GM12878 (cell line): ENCODE measurements around the gene SBK2. TPM values are rescaled to one million over a fixed set of nuclear protein-coding genes. Genes with fewer than 3 reads are reported as not detected.

ENCODE experiments used
- ATAC-seq: fragments of 200-7000 bp; cut with Tn5 transposase; 3 replicates; pipeline ENCODE4 v1.9.1; 2020; ENCODE audit warnings: mild to moderate bottlenecking, moderate library complexity
- BruUV-seq: library from RNA; stranded (reverse); fragments of 400-500 nt; replicated peaks from 2 replicates; lab custom pipeline; 2021; lab: Mats Ljungman, UMichigan
- CTCF ChIA-PET: fragments of 300-600 bp; sonication (Branson Sonifier 250); formaldehyde crosslinking; extraction: SDS; loops from one replicate; lab custom pipeline; 2021; ENCODE audit warnings: inconsistent platforms; lab: Yijun Ruan, JAX
- POLR2A ChIA-PET: fragments of 350-600 bp; formaldehyde crosslinking; extraction: SDS; loops from one replicate; lab custom pipeline; 2021; ENCODE audit warnings: inconsistent platforms; lab: Charles Lee
- RAD21 ChIA-PET: fragments of 300-600 bp; sonication (Branson Sonifier 250); formaldehyde crosslinking; loops from one replicate; lab custom pipeline; 2023; ENCODE audit warnings: antibody characterized with exemption; ENCODE audit not compliant: unreplicated experiment; lab: Charles Lee
- SMC1A ChIA-PET: fragments of 300-600 bp; sonication (Branson Sonifier 250); formaldehyde crosslinking; loops from one replicate; lab custom pipeline; 2023; ENCODE audit not compliant: unreplicated experiment, uncharacterized antibody; lab: Charles Lee
- DNase-seq: peaks from one replicate; pipeline ENCODE4 v3.0.0-alpha.2; 2011; ENCODE audit warnings: low read depth, low spot score
- FAIRE-seq: peaks from 3 replicates; lab custom pipeline; 2011; peaks lifted over from hg19 to GRCh38; lab: Jason Lieb, UNC
- H2AFZ ChIP-seq: 2 replicates; pipeline ENCODE4 v1.6.0; 2011; ENCODE audit warnings: low read depth, low read length, control low read depth; ENCODE audit not compliant: control insufficient read depth
- H3K27ac ChIP-seq: 2 replicates; pipeline ENCODE4 v1.5.1; 2011; ENCODE audit warnings: control low read depth; ENCODE audit not compliant: control insufficient read depth, insufficient read depth
- H3K27me3 ChIP-seq, 2 experiments: replicated peaks in 1 of 2; 2 replicates each; pipeline versions ENCODE4 v1.6.0 to v1.6.1; 2011; ENCODE audit warnings: low read length in 1 of 2; ENCODE audit not compliant: control insufficient read depth in 2 of 2, insufficient read depth in 2 of 2
- H3K36me3 ChIP-seq, 2 experiments: 2 replicates each; pipeline ENCODE4 v1.5.1; 2011; ENCODE audit warnings: low read length in 1 of 2; ENCODE audit not compliant: control insufficient read depth in 2 of 2, insufficient read depth in 2 of 2
- H3K4me1 ChIP-seq: 2 replicates; pipeline ENCODE4 v1.6.1; 2011; ENCODE audit warnings: mild to moderate bottlenecking, low read length, moderate library complexity, mixed read lengths; ENCODE audit not compliant: control insufficient read depth, insufficient read depth
- H3K4me2 ChIP-seq: 2 replicates; pipeline ENCODE4 v1.6.0; 2011; ENCODE audit warnings: control low read depth; ENCODE audit not compliant: control insufficient read depth, insufficient read depth
- H3K4me3 ChIP-seq: fragments of 200-600 bp; sonication (generic); 2 replicates; pipeline ENCODE4 v1.5.1; 2016
- H3K79me2 ChIP-seq: 2 replicates; pipeline ENCODE4 v1.6.0; 2011; ENCODE audit warnings: low read length; ENCODE audit not compliant: control insufficient read depth, insufficient read depth
- H3K9ac ChIP-seq: 2 replicates; pipeline ENCODE4 v1.8.0; 2011; ENCODE audit warnings: low read length, control low read depth, mixed read lengths; ENCODE audit not compliant: control insufficient read depth, insufficient read depth
- H3K9me3 ChIP-seq: replicated peaks from 3 replicates; pipeline ENCODE4 v1.5.1; 2011; ENCODE audit warnings: mild to moderate bottlenecking, low read length; ENCODE audit not compliant: control insufficient read depth, insufficient read depth
- H4K20me1 ChIP-seq: 2 replicates; pipeline ENCODE4 v1.6.0; 2011; ENCODE audit not compliant: control insufficient read depth, insufficient read depth
- POU2F2 ChIP-seq: IDR thresholded peaks from 3 replicates; pipeline ENCODE4 v1.6.1; 2011; ENCODE audit warnings: low read depth, mild to moderate bottlenecking, low read length, borderline replicate concordance
- TAF1 ChIP-seq: IDR thresholded peaks from 2 replicates; pipeline ENCODE4 v1.6.1; 2011; ENCODE audit warnings: mild to moderate bottlenecking, low read depth, low read length, borderline replicate concordance
- WGBS: methylation state at CpG from one replicate; pipeline ENCODE4 v1.1.6; 2016; ENCODE audit warnings: low lambda C conversion rate; ENCODE audit not compliant: insufficient replicate concordance, insufficient coverage; ENCODE audit errors: missing lambda C conversion rate; 5-methylcytosine and 5-hydroxymethylcytosine counted together
- in situ Hi-C: fragments of 300-500 bp; cut with MboI; formaldehyde crosslinking; loops from 9 replicates; pipeline ENCODE4 v1.14.3; 2018; ENCODE audit warnings: mixed read lengths
- intact Hi-C: fragments of 100-400 bp; cut with micrococcal nuclease; formaldehyde crosslinking; loops from one replicate; pipeline ENCODE4 v1.14.2; 2022; ENCODE audit not compliant: unreplicated experiment
- polyA plus RNA-seq, 11 experiments: library from polyadenylated mRNA; depleted of rRNA in 4 of 11; unstranded in 6 of 11; stranded (reverse) in 5 of 11; fragments of >200 nt; fragmentation: Nextera tagmentation in 4 of 11; fragmentation: Illumina TruSeq in 1 of 11; extraction: Ambion mirVana in 4 of 11; extraction: Trizol in 1 of 11; gene quantifications; 1 replicate in 1 of 11; 2 replicates in 10 of 11; pipeline versions ENCODE4 v1.2.1 to v1.2.3, GENCODE V29; 2011 to 2016; ENCODE audit warnings: inconsistent platforms in 2 of 11, missing spikeins in 2 of 11, low read depth in 1 of 11
- total RNA-seq, 4 experiments: library from RNA; depleted of rRNA in 3 of 4; stranded (reverse); fragments of >200 nt in 3 of 4; fragmentation: Illumina TruSeq in 1 of 4; extraction: Trizol in 1 of 4; gene quantifications; 2 replicates each; pipeline versions ENCODE4 v1.2.1 to v1.2.3, GENCODE V29; 2013 to 2021
- TF ChIP-seq, protein P1 (sequence below): fragments of 450-650 bp; IDR thresholded peaks from 2 replicates; pipeline ENCODE4 v1.6.1; 2016; ENCODE audit warnings: mild to moderate bottlenecking

The SBK2 gene
- total and polyA plus RNA-seq, 10 of the 15 experiments (the other 5 are each of a cell fraction or from before 2014, with no cell fraction given): not detected

DNA sequence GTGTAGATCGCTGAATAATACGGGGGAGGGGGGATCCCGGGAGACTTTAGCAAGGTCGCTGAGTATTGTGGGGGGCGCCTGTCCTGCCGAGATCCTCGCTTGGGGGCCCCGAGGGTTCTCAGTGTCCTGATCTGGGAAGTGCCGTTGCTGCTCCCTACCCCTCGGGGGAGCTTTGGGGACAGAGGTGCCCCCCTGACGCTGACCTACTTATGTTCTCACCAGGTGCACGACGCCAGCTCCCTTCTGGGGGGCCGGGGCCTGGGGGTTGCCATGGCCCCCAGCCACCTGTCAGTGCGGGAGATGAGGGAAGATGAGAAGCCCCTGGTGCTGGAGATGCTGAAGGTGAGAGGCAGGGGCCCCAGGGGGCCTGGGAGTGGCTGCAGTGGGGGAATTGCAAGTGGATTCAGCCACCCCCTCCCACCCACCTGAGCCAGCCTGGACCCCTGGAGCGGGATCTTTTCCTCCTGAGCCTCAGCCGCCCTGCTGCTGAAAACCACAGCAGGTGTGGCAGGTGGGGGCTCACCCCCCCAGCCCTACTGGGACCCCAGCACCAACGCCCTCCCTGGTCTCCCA is 51.4 kb downstream of the SBK2 start:
- WGBS: 15% methylated on average over 17 of the region's 18 CpGs
- no peak for DNase-seq
- intact Hi-C loops: no loop called here
- H3K4me1 ChIP-seq: peaks cover 6% of the 10 kb centered on the region
- in situ Hi-C loops: no loop called here
- no peaks in the 10 kb centered on the region; the same call in 1 of the 2 replicates for H3K79me2 ChIP-seq
- no peak for FAIRE-seq
- H3K9me3 ChIP-seq: no peaks in the 10 kb centered on the region
- H3K4me3 ChIP-seq: peak overlapping the region; percentile 78
- TSS peak; percentile 65 for BruUV-seq
- ChIA-PET POLR2A (interaction anchor here (0.6 to 1.0 kb wide), 2 partner anchors 18 to 98 kb away, joined by 3 read pairs; no protein-coding TSS in a partner anchor), RAD21 (interaction anchor here (1.0 to 1.3 kb wide), 5 partner anchors 9 to 146 kb away, joined by 3 to 10 read pairs (median 3); partner anchors contain the start of genes ISOC2 and ZNF628), CTCF (interaction anchor here (0.5 to 1.7 kb wide), 5 partner anchors 9 to 768 kb away, joined by 3 to 16 read pairs (median 4); partner anchors contain the start of genes ISOC2 and ZNF628), SMC1A (interaction anchor here (0.9 to 1.6 kb wide), 4 partner anchors 9 to 114 kb away, joined by 3 to 7 read pairs (median 4); partner anchors contain the start of genes FIZ1 and ZNF628)
- peak overlapping the region; percentile 78 for H3K9ac ChIP-seq
- TF ChIP-seq TAF1 (0 out of 2 replicates have a peak, but pooled peaks have one; percentile 1), POU2F2 (no peak)
- TF ChIP-seq, protein P1, sequence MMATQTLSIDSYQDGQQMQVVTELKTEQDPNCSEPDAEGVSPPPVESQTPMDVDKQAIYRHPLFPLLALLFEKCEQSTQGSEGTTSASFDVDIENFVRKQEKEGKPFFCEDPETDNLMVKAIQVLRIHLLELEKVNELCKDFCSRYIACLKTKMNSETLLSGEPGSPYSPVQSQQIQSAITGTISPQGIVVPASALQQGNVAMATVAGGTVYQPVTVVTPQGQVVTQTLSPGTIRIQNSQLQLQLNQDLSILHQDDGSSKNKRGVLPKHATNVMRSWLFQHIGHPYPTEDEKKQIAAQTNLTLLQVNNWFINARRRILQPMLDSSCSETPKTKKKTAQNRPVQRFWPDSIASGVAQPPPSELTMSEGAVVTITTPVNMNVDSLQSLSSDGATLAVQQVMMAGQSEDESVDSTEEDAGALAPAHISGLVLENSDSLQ: 0 out of 2 replicates have a peak, but pooled peaks have one; percentile 14
- peak overlapping the region; percentile 68 for H3K4me2 ChIP-seq
- ATAC-seq: peak; percentile 40
- H3K36me3 ChIP-seq: peaks cover 0 to 9% of the 10 kb centered on the region in 2 experiments; a peak in 2 of 4 replicates
- peak overlapping the region; percentile 58; the same call in 1 of the 2 replicates for H3K27ac ChIP-seq
- H2AFZ ChIP-seq: peak overlapping the region; percentile 86
- no peaks in the 10 kb centered on the region for H3K27me3 ChIP-seq
- H4K20me1 ChIP-seq: no peaks in the 10 kb centered on the region
